ENCODE measurements around the gene RETREG2.
A peak's percentile ranks its signal among the peaks of the same experiment; 100 is the strongest.

The RETREG2 gene

DNA sequence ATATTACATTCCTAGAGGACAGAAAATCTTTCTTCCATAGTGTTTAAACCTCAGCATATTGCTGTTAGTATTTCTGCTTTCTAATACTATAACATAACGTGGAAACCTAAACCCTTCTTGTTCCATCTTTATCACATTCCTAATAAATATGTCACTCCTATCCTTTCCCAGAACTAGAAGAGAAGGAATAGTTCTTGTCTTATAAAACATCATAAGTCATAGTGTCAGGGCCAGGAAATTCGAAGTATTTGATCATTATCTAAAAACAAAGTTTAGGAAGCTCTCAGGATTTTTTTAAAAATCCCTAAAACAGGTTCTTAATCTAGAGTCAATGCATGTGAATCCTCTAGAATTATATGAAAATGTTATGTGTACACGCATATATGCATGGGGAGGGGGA is 19.5 kb upstream of the RETREG2 start:
- in situ Hi-C loops (cut with HindIII; ENCODE audit: low pct_unique_long_range_greater_than_20kb, low sequenced_read_pairs), result no loop called here
- no peak for DNase-seq (ENCODE audit: low read depth in 1 of 2, low spot score in 1 of 2)
- no peak for TF ChIP-seq JUND (IDR thresholded peaks at IDR 0.05; ENCODE audit: low read depth)

DNA sequence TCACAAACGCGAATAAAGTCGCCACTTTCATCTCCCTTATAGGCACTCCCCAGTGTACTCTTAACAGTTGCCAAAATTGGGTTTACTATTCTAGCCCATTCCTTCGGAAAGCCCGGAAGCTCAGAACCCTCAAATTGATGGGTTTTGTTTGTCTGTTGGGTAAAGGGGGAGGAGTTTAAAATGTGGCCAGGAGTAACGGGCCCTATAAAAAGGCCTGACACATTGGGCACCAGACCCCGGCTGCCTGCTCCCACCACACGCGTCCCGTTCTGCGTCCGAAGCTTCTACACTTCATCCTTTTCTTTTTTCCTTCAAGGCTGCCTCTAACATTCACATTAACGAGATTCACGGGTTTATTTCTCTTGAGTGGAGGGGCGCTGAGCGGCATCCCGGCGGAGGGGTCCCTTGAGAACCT is 18.3 kb upstream of the RETREG2 start:
- in situ Hi-C loops (cut with HindIII; ENCODE audit: low pct_unique_long_range_greater_than_20kb, low sequenced_read_pairs), result no loop called here
- no peak for DNase-seq (ENCODE audit: low read depth in 1 of 2, low spot score in 1 of 2)
- TF ChIP-seq JUND (IDR thresholded peaks at IDR 0.05; ENCODE audit: low read depth), result no peak

GRCh38 chr2:219160186-219161017 is 17.7 kb upstream of the RETREG2 start, which contains the start of gene NHEJ1:
Gene NHEJ1, minus strand, starts transcription at chr2:219160815. Its CDS starts 2,453 bp downstream, at chr2:219158362.
- no peak for TF ChIP-seq JUND (IDR thresholded peaks at IDR 0.05; ENCODE audit: low read depth)
- in situ Hi-C loops (cut with HindIII; ENCODE audit: low pct_unique_long_range_greater_than_20kb, low sequenced_read_pairs), result no loop called here
- peak; percentile 83 to 95 for DNase-seq (ENCODE audit: low read depth in 1 of 2, low spot score in 1 of 2)

GRCh38 chr2:219161097-219161496 is 17.0 kb upstream of the RETREG2 start:
- DNase-seq (ENCODE audit: low read depth in 1 of 2, low spot score in 1 of 2), result no peak
- in situ Hi-C loops (cut with HindIII; ENCODE audit: low pct_unique_long_range_greater_than_20kb, low sequenced_read_pairs), result no loop called here
- no peak for TF ChIP-seq JUND (IDR thresholded peaks at IDR 0.05; ENCODE audit: low read depth)

DNA sequence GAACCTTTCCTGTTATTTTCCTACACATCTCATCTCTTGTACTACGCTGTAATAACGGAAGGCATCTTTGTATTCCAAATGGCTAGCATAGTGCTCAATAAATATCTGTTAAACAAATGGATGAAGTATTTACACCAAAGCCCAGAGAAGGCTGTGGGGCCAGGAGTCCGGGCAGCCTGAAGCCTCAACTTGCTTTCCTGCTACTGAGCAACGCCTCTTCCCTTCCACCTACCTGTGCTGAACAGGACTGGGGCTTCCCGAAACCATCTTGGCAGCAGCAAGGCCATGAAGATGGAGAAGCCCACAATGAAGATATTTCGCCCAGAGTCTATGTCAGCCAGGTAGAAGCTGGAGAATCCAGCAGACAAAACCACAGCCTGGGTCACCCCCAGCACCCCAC is 14.9 kb upstream of the RETREG2 start:
- DNase-seq (ENCODE audit: low read depth in 1 of 2, low spot score in 1 of 2), result no peak
- TF ChIP-seq JUND (IDR thresholded peaks at IDR 0.05; ENCODE audit: low read depth), result no peak
- in situ Hi-C loops (cut with HindIII; ENCODE audit: low pct_unique_long_range_greater_than_20kb, low sequenced_read_pairs), result no loop called here

- in situ Hi-C loops (cut with HindIII; ENCODE audit: low pct_unique_long_range_greater_than_20kb, low sequenced_read_pairs), result no loop called here
- no peak for TF ChIP-seq JUND (IDR thresholded peaks at IDR 0.05; ENCODE audit: low read depth)
- no peak for DNase-seq (ENCODE audit: low read depth in 1 of 2, low spot score in 1 of 2)
Observed at GRCh38 chr2:219165058-219165911, 12.8 kb upstream of the RETREG2 start.

DNA sequence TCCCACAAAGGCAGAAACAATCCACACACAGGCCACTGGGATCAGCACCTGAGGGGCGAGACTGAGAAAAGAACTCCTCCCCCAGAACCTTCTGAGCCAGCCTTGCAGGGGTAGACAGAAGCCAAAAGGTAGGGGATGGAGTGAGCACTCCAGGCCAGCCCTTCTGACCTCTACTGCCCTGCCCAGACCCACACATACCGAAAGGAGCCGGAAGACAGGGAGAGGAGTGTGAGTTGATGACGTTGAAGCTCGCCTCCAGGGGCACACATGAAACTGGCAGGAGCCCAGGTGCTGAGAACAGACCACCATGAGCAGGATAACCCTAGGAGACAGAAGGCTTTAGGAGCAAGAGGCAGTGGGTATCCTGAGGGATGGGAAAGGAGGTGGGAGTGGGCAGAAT is 10.1 kb upstream of the RETREG2 start:
- in situ Hi-C loops (cut with HindIII; ENCODE audit: low pct_unique_long_range_greater_than_20kb, low sequenced_read_pairs), result no loop called here
- no peak for TF ChIP-seq JUND (IDR thresholded peaks at IDR 0.05; ENCODE audit: low read depth)
- DNase-seq (ENCODE audit: low read depth in 1 of 2, low spot score in 1 of 2), result no peak

- no peak for DNase-seq (ENCODE audit: low read depth in 1 of 2, low spot score in 1 of 2)
- no peak for TF ChIP-seq JUND (IDR thresholded peaks at IDR 0.05; ENCODE audit: low read depth)
- in situ Hi-C loops (cut with HindIII; ENCODE audit: low pct_unique_long_range_greater_than_20kb, low sequenced_read_pairs), result no loop called here
Observed at GRCh38 chr2:219168526-219168925, 9.5 kb upstream of the RETREG2 start.

DNA sequence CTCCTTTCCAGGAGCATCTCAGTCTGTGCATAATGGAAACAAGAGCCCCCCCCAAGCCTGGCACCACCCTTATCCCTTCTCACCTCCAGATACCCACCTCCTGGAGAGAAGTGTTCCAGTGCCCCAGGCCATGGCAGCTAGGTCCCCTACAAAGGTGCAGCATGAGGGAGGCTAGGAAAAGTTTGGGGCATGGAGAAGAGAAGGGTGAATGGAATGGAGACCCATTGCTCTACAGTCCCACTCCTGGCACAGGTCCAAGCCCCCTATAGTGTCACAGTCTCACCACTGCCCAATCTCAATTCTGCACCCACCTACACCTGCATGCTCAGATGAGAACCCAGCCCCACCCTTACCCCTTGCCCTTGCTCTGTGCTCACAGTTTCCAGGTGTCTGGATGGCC is 9.1 kb upstream of the RETREG2 start:
- in situ Hi-C loops (cut with HindIII; ENCODE audit: low pct_unique_long_range_greater_than_20kb, low sequenced_read_pairs), result no loop called here
- no peak for DNase-seq (ENCODE audit: low read depth in 1 of 2, low spot score in 1 of 2)
- no peak for TF ChIP-seq JUND (IDR thresholded peaks at IDR 0.05; ENCODE audit: low read depth)

- DNase-seq (ENCODE audit: low read depth in 1 of 2, low spot score in 1 of 2), result no peak
- in situ Hi-C loops (cut with HindIII; ENCODE audit: low pct_unique_long_range_greater_than_20kb, low sequenced_read_pairs), result no loop called here
- TF ChIP-seq JUND (IDR thresholded peaks at IDR 0.05; ENCODE audit: low read depth), result no peak
Observed at GRCh38 chr2:219169930-219170654, 8.0 kb upstream of the RETREG2 start, which contains the start of gene SLC23A3. Gene SLC23A3, minus strand, starts transcription at chr2:219170029. Its CDS starts 45 bp downstream, at chr2:219169984.

- no peak for TF ChIP-seq JUND (IDR thresholded peaks at IDR 0.05; ENCODE audit: low read depth)
- in situ Hi-C loops (cut with HindIII; ENCODE audit: low pct_unique_long_range_greater_than_20kb, low sequenced_read_pairs), result no loop called here
- peak; percentile 21 to 63 for DNase-seq (ENCODE audit: low read depth in 1 of 2, low spot score in 1 of 2)
Observed at GRCh38 chr2:219171231-219171651, 6.8 kb upstream of the RETREG2 start.

Data from T47D (cell line).